ENCODE data around the gene HIVEP3.

DNA sequence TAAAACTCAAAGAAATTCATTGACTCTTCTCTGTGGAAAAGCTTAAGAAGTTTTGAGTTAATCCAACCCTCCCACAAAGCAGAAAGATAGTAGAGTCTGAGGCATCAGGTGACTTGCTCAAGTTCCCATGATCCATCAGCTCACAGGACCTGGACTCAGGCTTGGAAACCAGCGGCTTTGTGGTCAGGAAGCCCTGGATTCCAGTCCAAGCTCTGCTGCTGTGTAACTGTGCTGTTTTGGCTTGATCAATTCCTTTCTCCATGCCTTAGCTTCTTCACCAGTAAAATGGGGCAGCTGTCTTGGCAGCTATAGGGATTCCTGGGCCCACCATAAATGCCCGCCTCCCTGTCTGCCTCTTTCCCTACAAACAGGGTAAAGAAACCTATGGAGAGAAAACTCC lies 180.2 kb downstream of the HIVEP3 start:
- TF ChIP-seq, protein P1, sequence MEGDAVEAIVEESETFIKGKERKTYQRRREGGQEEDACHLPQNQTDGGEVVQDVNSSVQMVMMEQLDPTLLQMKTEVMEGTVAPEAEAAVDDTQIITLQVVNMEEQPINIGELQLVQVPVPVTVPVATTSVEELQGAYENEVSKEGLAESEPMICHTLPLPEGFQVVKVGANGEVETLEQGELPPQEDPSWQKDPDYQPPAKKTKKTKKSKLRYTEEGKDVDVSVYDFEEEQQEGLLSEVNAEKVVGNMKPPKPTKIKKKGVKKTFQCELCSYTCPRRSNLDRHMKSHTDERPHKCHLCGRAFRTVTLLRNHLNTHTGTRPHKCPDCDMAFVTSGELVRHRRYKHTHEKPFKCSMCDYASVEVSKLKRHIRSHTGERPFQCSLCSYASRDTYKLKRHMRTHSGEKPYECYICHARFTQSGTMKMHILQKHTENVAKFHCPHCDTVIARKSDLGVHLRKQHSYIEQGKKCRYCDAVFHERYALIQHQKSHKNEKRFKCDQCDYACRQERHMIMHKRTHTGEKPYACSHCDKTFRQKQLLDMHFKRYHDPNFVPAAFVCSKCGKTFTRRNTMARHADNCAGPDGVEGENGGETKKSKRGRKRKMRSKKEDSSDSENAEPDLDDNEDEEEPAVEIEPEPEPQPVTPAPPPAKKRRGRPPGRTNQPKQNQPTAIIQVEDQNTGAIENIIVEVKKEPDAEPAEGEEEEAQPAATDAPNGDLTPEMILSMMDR (conservative IDR thresholded peaks at IDR 0.05; ENCODE audit: low read length): no peak
- no peak for TF ChIP-seq EZH2phosphoT487 (IDR thresholded peaks at IDR 0.05; ENCODE audit: borderline replicate concordance)

All from Loucy (cell line).